GM21717 (cell line): ENCODE measurements around the gene ABCC1.
"Not testable (repeated sequence)": the region's sequence is repeated elsewhere in the genome, so short reads cannot be mapped to it uniquely, and the experiment has no call there.

ENCODE experiments used
- ATAC-seq: cut with Tn5 transposase; IDR thresholded peaks from one replicate; pipeline ENCODE4 v1.9.1; 2021; ENCODE audit warnings: mild to moderate bottlenecking, moderate library complexity; ENCODE audit not compliant: unreplicated experiment

Gene ABCC1

GRCh38 chr16:16148755-16149154, 199.3 kb downstream of the ABCC1 start:
- no peak for ATAC-seq

GRCh38 chr16:16149710-16150116, 200.3 kb downstream of the ABCC1 start:
- ATAC-seq = no peak

- ATAC-seq = no peak
Observed at GRCh38 chr16:16150117-16150877, 200.9 kb downstream of the ABCC1 start.

DNA sequence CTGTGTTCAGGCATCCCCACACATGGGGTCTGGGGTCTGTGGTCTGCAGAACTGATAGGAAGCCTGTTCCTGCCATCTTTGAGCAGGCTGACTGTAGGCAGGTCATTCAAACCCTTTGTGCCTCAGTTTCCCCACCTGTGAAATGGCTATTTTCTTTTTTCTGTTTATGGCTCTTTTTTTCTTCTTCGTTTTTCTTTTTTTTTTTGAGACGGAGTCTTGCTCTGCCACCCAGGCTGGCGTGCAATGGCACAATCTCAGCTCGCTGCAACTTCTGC, 201.4 kb downstream of the ABCC1 start:
- no peak for ATAC-seq

GRCh38 chr16:16151315-16151714, 201.9 kb downstream of the ABCC1 start:
- no peak for ATAC-seq

DNA sequence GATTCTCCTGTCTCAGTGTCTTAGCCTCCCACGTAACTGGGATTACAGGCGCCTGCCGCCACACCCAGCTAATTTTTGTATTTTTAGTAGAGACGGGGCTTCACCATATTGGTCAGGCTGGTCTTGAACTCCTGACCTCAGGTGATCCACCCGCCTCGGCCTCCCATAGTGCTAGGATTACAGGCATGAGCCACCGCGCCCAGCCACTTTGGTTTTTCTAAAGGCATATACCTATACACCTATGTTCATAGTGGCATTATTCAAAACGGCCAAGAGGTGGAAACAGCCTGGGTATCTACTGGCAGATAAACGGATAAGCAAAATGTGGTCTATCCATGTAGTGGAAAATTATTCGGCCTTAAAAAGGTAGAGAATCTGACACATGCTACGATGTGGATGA, 203.6 kb downstream of the ABCC1 start:
- ATAC-seq = not testable (repeated sequence)

DNA sequence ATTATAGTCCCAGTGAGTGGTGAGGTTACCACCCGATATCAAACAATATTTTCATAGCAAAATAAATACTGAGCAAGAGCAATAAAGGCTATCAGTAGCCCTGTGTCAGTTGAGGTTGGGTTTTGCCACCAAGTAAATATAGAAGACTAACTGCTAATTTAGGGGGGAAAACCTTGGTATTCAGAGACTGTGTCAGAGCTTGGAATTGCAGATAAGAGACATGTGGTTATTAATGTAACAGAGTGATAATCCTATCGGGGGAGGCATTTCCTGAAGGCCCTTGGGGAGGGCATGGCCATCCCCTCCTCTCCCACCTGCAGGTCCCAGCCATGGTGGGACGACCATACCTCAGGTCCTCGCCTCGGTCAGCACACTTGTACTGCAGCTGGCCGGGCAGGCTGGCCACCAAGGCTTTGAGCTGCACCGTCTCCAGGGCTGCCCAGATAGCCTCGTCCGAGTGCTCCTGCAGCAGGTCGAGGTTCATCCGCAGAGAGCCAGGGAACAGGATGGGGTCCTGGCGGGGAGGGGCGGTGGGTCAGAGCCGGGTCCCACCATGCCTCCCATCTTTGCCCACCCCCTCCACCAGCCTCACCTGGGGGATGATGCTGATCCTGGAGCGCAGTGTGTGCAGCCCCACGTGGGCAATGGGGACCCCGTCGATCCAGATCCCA, 205.0 kb downstream of the ABCC1 start:
- ATAC-seq = no peak

- ATAC-seq = no peak
Observed at GRCh38 chr16:16155234-16155633, 205.8 kb downstream of the ABCC1 start.

- ATAC-seq = no peak
Observed at GRCh38 chr16:16157166-16157565, 207.8 kb downstream of the ABCC1 start.

- no peak for ATAC-seq
Observed at GRCh38 chr16:16158082-16158658, 208.8 kb downstream of the ABCC1 start.

- no peak for ATAC-seq
Observed at GRCh38 chr16:16158741-16159374, 209.4 kb downstream of the ABCC1 start.

GRCh38 chr16:16159662-16160061, 210.2 kb downstream of the ABCC1 start:
- no peak for ATAC-seq

DNA sequence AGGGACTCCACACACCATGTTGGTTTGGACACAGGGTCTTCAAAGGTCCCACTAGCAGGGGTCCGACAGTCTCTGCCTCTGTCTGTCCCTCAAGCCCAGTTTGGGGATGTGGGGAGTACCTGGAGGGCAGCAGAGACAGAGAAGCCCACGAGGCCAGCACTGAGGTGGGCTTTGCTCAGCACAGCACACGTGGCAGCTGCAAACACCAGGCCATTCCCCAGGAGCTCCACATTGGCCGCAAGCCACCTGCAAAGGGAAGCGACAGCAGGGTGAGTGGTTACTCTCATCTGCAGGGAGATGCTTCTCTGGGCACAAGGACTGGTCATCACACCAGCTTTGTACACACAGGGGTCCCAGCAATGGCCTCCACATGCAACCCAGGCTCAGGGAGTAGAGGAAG, 211.9 kb downstream of the ABCC1 start:
- ATAC-seq = no peak

- ATAC-seq = not testable (repeated sequence)
Observed at GRCh38 chr16:16161840-16162239, 212.4 kb downstream of the ABCC1 start.

DNA sequence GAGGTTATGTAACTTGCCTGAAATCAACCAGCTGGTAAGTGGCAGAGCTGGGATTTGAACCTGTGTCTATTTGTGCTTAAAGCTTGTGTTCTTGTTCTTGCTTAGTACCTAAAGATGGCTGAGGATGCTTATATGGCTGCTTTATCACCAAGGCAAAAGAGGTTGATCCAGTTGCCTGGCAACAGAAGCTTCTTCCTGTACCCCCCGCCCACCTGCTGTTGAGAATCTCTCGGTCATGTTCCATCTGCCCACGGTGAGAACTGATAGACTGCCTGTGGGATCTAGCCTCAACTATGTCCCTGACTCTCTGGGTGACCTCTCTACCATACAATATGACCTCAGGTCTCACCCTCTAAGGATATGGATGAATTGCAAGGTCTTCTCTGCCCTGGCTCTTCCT, 213.2 kb downstream of the ABCC1 start:
- ATAC-seq = no peak

DNA sequence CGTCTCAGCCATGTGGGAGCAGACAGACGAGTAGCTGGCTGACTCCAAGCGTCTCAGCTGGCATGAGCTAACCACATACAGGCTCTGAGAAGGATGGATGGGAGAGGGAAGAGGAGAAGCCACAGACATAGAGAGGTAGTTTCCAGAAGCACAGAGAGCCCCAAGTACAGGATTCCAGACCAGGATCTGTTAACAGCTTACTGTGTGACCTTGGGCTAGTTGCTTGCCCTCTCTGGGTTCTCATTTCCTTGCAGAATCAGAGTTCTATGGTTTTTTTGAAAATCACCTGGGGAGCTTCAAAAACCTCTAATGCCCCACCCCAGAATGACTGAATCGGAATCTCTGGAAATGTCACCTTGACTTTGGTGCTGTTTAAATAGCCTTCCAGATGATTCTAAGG, 213.7 kb downstream of the ABCC1 start:
- no peak for ATAC-seq

DNA sequence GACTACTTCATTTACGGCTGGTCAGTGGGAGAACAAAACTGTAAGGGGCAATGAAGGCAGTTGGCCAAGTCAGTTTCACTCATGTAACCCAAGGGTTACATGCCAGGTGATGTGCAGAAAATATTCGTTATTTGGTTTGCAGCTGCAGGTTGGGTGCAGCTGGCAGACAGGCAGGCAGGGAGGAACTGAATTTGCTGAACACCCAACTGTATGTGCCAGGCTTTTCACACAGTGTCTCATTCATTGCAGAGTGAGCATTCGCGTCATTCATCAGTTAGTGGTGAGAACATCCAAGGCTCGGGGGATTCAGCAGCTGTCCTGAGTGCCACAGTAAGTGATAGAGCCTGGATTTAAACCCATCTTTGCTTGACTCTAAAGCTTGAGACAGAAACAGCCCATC, 214.2 kb downstream of the ABCC1 start:
- ATAC-seq = no peak

GRCh38 chr16:16164243-16164642, 214.8 kb downstream of the ABCC1 start:
- no peak for ATAC-seq

DNA sequence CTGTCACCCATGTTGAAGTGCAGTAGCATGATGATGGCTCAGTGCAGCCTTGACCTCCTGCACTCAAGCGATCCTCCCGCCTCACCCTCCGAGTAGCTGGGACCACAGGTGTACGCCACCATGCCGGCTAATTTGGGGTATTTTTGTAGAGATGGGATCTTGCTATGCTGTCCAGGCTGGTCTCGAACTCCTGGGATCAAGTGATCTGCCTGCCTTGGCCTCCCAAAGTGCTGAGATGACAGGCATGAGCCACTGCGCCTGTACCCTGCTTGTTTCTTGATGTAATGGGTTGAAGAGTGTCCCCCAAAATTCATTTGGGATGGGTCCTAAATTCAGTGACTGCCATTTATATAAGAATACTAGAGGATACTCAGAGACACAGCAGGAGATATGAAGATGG, 216.7 kb downstream of the ABCC1 start:
- no peak for ATAC-seq

- ATAC-seq = no peak
Observed at GRCh38 chr16:16166949-16167348, 217.5 kb downstream of the ABCC1 start.

DNA sequence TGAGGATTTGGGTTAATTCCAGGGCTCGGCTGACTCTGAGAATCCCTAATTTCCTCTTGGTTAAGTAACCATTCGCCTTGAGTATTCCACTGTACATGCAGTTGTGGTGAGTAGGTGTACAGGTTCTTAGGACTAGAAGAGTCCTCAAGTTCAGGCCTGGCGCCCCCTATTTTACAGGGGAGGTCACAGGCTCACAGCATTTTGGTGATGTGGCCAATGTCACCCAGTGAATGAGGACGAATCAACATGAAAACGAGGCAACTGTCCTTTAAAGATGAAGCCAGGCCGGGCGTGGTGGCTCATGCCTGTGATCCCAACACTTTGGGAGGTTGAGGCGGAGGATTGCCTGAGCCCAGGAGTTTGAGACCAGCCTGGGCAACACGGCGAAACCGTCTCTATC, 218.5 kb downstream of the ABCC1 start:
- ATAC-seq = no peak

- ATAC-seq = no peak
Observed at GRCh38 chr16:16168431-16168830, 219.0 kb downstream of the ABCC1 start.
